Adrenal gland (tissue), 5 donors: ENCODE measurements around the gene LRRC61.

Experiments
- CTCF ChIP-seq, 6 experiments: fragments of 450-650 bp in 4 of 6; fragments of 200-600 bp in 2 of 6; sonication (generic) in 1 of 6; IDR thresholded peaks; 1 replicate in 5 of 6; 2 replicates in 1 of 6; pipeline versions ENCODE4 v1.5.1 to v1.8.0; 2016 to 2021; ENCODE audit warnings: antibody characterized with exemption in 6 of 6, mild to moderate bottlenecking in 2 of 6, moderate library complexity in 1 of 6
- POLR2A ChIP-seq, 2 donors: fragments of 450-650 bp; IDR thresholded peaks; one replicate each; pipeline ENCODE4 v1.6.1; 2017; ENCODE audit warnings: antibody characterized with exemption in 2 of 2, mild to moderate bottlenecking in 2 of 2, moderate library complexity in 1 of 2
- donor health status: DM: no; HTN: no; CAD: no.

- TF ChIP-seq CTCF (IDR thresholded peaks at IDR 0.05): no peak
- TF ChIP-seq POLR2A (IDR thresholded peaks at IDR 0.05): no peak
These were observed 12.0 kb upstream of the LRRC61 start for GRCh38 chr7:150311146-150311545.
